DOHH2 (cell line): ENCODE data around the gene SIMC1.

ENCODE experiments used
- H3F3A ChIP-seq: fragments of 200-600 bp; sonication (generic), shearing (Covaris generic); 2 replicates; pipeline ENCODE4 v1.6.0; 2016; ENCODE audit warnings: antibody characterized with exemption, mild to moderate bottlenecking; ENCODE audit not compliant: control insufficient read depth, insufficient read depth
- H3K27ac ChIP-seq: fragments of 200-600 bp; sonication (generic); 2 replicates; pipeline ENCODE4 v1.5.1; 2014; ENCODE audit warnings: low read depth, mild to moderate bottlenecking, low read length, moderate library complexity
- H3K27me3 ChIP-seq: fragments of 200-600 bp; sonication (generic); 2 replicates; pipeline ENCODE4 v1.6.1; 2014; ENCODE audit warnings: mild to moderate bottlenecking, low read length, mixed read lengths; ENCODE audit not compliant: control insufficient read depth
- H3K36me3 ChIP-seq: fragments of 200-600 bp; sonication (generic); 2 replicates; pipeline ENCODE4 v1.6.1; 2014; ENCODE audit warnings: mild to moderate bottlenecking, low read length, moderate library complexity, mixed read lengths; ENCODE audit not compliant: control insufficient read depth
- H3K4me1 ChIP-seq: fragments of 200-600 bp; sonication (generic); 2 replicates; pipeline ENCODE4 v1.6.1; 2014; ENCODE audit warnings: mild to moderate bottlenecking, low read length, mixed read lengths; ENCODE audit not compliant: control insufficient read depth
- H3K4me2 ChIP-seq: fragments of 200-600 bp; sonication (generic); 2 replicates; pipeline ENCODE4 v1.6.0; 2014; ENCODE audit warnings: mild to moderate bottlenecking, low read length, moderate library complexity
- H3K4me3 ChIP-seq: fragments of 200-600 bp; sonication (generic); 2 replicates; pipeline ENCODE4 v1.5.1; 2014; ENCODE audit warnings: mild to moderate bottlenecking, low read length, mixed read lengths
- H3K79me2 ChIP-seq: fragments of 200-600 bp; sonication (generic); 2 replicates; pipeline ENCODE4 v1.6.1; 2014; ENCODE audit warnings: mild to moderate bottlenecking, low read length, mixed read lengths; ENCODE audit not compliant: control insufficient read depth
- H3K9me2 ChIP-seq: fragments of 200-600 bp; sonication (generic); replicated peaks from 2 replicates; pipeline ENCODE4 v1.6.1; 2014; ENCODE audit warnings: mild to moderate bottlenecking, low read length, mixed read lengths; ENCODE audit not compliant: control insufficient read depth
- H3K9me3 ChIP-seq: fragments of 200-600 bp; sonication (generic); 2 replicates; pipeline ENCODE4 v1.6.1; 2014; ENCODE audit warnings: antibody characterized with exemption, low read length, mixed read lengths; ENCODE audit not compliant: control insufficient read depth, insufficient read depth
- H4K20me1 ChIP-seq: fragments of 200-600 bp; sonication (generic); 2 replicates; pipeline ENCODE4 v1.6.0; 2014; ENCODE audit warnings: low read depth, mild to moderate bottlenecking, antibody characterized with exemption, low read length, moderate library complexity; ENCODE audit not compliant: control insufficient read depth, insufficient read depth
- CTCF ChIP-seq: fragments of 200-600 bp; sonication (generic); IDR thresholded peaks from one replicate; pipeline ENCODE4 v1.5.1; 2014; ENCODE audit warnings: antibody characterized with exemption, mild to moderate bottlenecking, low read depth, low read length; ENCODE audit not compliant: poor library complexity, severe bottlenecking
- EZH2phosphoT487 ChIP-seq: fragments of 200-600 bp; sonication (generic); IDR thresholded peaks from 2 replicates; pipeline ENCODE4 v1.6.1; 2017; ENCODE audit warnings: borderline replicate concordance, mild to moderate bottlenecking, antibody characterized with exemption, low read length, moderate library complexity, mixed read lengths

The SIMC1 gene

GRCh38 chr5:176371621-176372539, 133.7 kb downstream of the SIMC1 start:
- H3K27ac ChIP-seq = no peak overlapping the region
- H3K9me2 ChIP-seq = no peaks in the 10 kb centered on the region
- peaks cover 7% of the 10 kb centered on the region for H3K4me1 ChIP-seq
- no peaks in the 10 kb centered on the region for H3K79me2 ChIP-seq
- no peak overlapping the region for H3K4me2 ChIP-seq
- H3K4me3 ChIP-seq = no peak overlapping the region
- H3K9me3 ChIP-seq = no peaks in the 10 kb centered on the region
- no peaks in the 10 kb centered on the region for H3K27me3 ChIP-seq
- H3K36me3 ChIP-seq = peaks cover 3% of the 10 kb centered on the region; the same call in 1 of the 2 replicates
- H3F3A ChIP-seq = no peaks in the 10 kb centered on the region
- no peaks in the 10 kb centered on the region for H4K20me1 ChIP-seq
- TF ChIP-seq CTCF = no peak
- no peak for TF ChIP-seq EZH2phosphoT487

- no peaks in the 10 kb centered on the region for H3K9me3 ChIP-seq
- no peak overlapping the region for H3K4me3 ChIP-seq
- H3F3A ChIP-seq = no peaks in the 10 kb centered on the region
- no peak for TF ChIP-seq CTCF
- TF ChIP-seq EZH2phosphoT487 = no peak
- no peak overlapping the region for H3K27ac ChIP-seq
- H3K79me2 ChIP-seq = no peaks in the 10 kb centered on the region
- H3K36me3 ChIP-seq = peaks cover 3% of the 10 kb centered on the region; the same call in 1 of the 2 replicates
- H3K4me2 ChIP-seq = no peak overlapping the region
- peaks cover 7% of the 10 kb centered on the region for H3K4me1 ChIP-seq
- no peaks in the 10 kb centered on the region for H3K9me2 ChIP-seq
- no peaks in the 10 kb centered on the region for H3K27me3 ChIP-seq
- H4K20me1 ChIP-seq = no peaks in the 10 kb centered on the region
Measured at GRCh38 chr5:176373100-176373818, 135.0 kb downstream of the SIMC1 start.

GRCh38 chr5:176379881-176380280, 141.7 kb downstream of the SIMC1 start:
- H3K36me3 ChIP-seq = peaks cover 58% of the 10 kb centered on the region
- peaks cover 5% of the 10 kb centered on the region for H3K79me2 ChIP-seq
- no peaks in the 10 kb centered on the region for H3K27me3 ChIP-seq
- H3F3A ChIP-seq = peaks cover 16% of the 10 kb centered on the region; the same call in 1 of the 2 replicates
- H3K9me3 ChIP-seq = no peaks in the 10 kb centered on the region
- H3K4me2 ChIP-seq = no peak overlapping the region
- 0 out of 2 replicates have a peak, but pooled peaks cover 2% of the 10 kb centered on the region for H4K20me1 ChIP-seq
- H3K27ac ChIP-seq = no peak overlapping the region
- H3K9me2 ChIP-seq = no peaks in the 10 kb centered on the region
- TF ChIP-seq EZH2phosphoT487 (no peak), CTCF (no peak)
- H3K4me3 ChIP-seq = no peak overlapping the region
- no peaks in the 10 kb centered on the region for H3K4me1 ChIP-seq
